ENCODE results near the gene SGSH. TPM values are rescaled to one million over a fixed set of nuclear protein-coding genes. Genes with fewer than 3 reads are reported as not detected.
"Not testable (repeated sequence)": the region's sequence is repeated elsewhere in the genome, so short reads cannot be mapped to it uniquely, and the experiment has no call there.

Gene SGSH
- total RNA-seq, 1 donor = 31.3 TPM

DNA sequence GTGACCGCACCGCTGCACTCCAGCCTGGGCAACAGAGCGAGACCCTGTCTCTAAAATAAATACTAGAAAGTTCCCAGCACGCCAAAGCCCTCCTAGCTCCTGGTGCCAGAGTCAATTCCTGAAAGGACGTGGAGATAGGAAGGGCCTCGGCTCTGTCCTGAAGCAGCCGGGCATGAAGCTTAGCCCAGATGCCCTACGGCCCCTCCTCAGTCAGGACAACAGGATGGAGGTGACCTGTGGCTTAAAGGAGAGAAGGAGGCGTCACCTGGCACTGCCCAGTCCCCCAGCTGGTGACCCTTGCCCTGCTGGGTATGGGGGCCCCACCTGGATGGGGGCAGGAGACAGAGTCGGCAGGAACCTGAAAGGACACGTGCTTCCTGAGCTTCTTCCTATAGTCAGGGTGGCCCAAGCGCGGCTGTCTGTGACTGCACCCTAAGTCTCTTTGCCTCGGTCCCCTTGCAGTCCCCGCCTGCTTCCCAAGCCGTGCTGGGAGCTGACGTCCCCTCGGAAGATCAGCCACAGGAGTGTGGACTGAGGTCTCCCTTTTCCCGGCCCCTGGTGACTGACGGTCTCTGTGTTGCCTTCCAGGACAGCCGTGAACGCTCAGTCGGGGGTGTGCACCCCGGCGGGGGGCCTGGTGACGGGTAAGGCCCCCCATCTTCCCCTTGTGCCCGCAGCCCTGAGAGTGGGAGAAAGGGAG lies 25.6 kb upstream of the SGSH start:
- Histone ChIP-seq H3K4me1 (ENCODE audit: insufficient read depth, low read length) (no peaks in the 10 kb centered on the region), H3K27me3 (ENCODE audit: insufficient read depth, low read length) (no peaks in the 10 kb centered on the region), H3K9me3 (ENCODE audit: low read depth, low read length) (no peaks in the 10 kb centered on the region), H3K4me3 (ENCODE audit: low read length) (no peak overlapping the region)

- H3K9me3 ChIP-seq (ENCODE audit: low read depth, low read length) = no peaks in the 10 kb centered on the region
- H3K4me1 ChIP-seq (ENCODE audit: insufficient read depth, low read length) = no peaks in the 10 kb centered on the region
- H3K27me3 ChIP-seq (ENCODE audit: insufficient read depth, low read length) = no peaks in the 10 kb centered on the region
- no peak overlapping the region for H3K4me3 ChIP-seq (ENCODE audit: low read length)
Measured at GRCh38 chr17:80244871-80245509, 24.9 kb upstream of the SGSH start.

GRCh38 chr17:80244448-80244847 lies 24.3 kb upstream of the SGSH start:
- H3K27me3 ChIP-seq (ENCODE audit: insufficient read depth, low read length); H3K4me1 ChIP-seq (ENCODE audit: insufficient read depth, low read length); H3K4me3 ChIP-seq (ENCODE audit: low read length); H3K9me3 ChIP-seq (ENCODE audit: low read depth, low read length): not testable (repeated sequence)

GRCh38 chr17:80243526-80244433 lies 23.6 kb upstream of the SGSH start:
- no peak overlapping the region for H3K4me3 ChIP-seq (ENCODE audit: low read length)
- H3K27me3 ChIP-seq (ENCODE audit: insufficient read depth, low read length) = no peaks in the 10 kb centered on the region
- H3K9me3 ChIP-seq (ENCODE audit: low read depth, low read length) = no peaks in the 10 kb centered on the region
- H3K4me1 ChIP-seq (ENCODE audit: insufficient read depth, low read length) = no peaks in the 10 kb centered on the region

- Histone ChIP-seq H3K4me3 (ENCODE audit: low read length) (no peak overlapping the region), H3K27me3 (ENCODE audit: insufficient read depth, low read length) (no peaks in the 10 kb centered on the region), H3K4me1 (ENCODE audit: insufficient read depth, low read length) (no peaks in the 10 kb centered on the region), H3K9me3 (ENCODE audit: low read depth, low read length) (no peaks in the 10 kb centered on the region)
Measured at GRCh38 chr17:80242505-80242904, 22.4 kb upstream of the SGSH start.

DNA sequence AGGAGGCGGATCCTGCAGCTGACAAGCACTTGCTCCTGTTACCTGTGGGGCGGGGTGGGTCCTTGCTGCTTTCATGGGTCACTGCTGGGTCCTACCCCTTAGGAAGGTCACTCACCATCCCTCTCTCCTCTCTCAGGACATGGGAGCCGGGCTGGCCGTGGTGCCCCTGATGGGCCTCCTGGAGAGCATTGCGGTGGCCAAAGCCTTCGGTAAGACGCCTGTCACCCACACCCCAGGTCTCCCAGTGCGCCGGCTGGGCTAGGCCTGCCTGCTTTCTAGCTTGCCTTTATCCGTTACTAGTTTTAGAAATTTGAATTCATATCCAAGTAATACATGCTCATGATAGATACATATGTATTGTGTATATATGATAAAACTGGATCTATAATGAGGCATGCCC lies 17.3 kb upstream of the SGSH start:
- H3K4me3 ChIP-seq (ENCODE audit: low read length) = no peak overlapping the region
- H3K9me3 ChIP-seq (ENCODE audit: low read depth, low read length) = peaks cover 4% of the 10 kb centered on the region
- no peaks in the 10 kb centered on the region for H3K27me3 ChIP-seq (ENCODE audit: insufficient read depth, low read length)
- no peaks in the 10 kb centered on the region for H3K4me1 ChIP-seq (ENCODE audit: insufficient read depth, low read length)

- Histone ChIP-seq H3K27me3 (ENCODE audit: insufficient read depth, low read length) (no peaks in the 10 kb centered on the region), H3K9me3 (ENCODE audit: low read depth, low read length) (peaks cover 8% of the 10 kb centered on the region), H3K4me3 (ENCODE audit: low read length) (no peak overlapping the region), H3K4me1 (ENCODE audit: insufficient read depth, low read length) (no peaks in the 10 kb centered on the region)
Measured at GRCh38 chr17:80236911-80237310, 16.8 kb upstream of the SGSH start.

DNA sequence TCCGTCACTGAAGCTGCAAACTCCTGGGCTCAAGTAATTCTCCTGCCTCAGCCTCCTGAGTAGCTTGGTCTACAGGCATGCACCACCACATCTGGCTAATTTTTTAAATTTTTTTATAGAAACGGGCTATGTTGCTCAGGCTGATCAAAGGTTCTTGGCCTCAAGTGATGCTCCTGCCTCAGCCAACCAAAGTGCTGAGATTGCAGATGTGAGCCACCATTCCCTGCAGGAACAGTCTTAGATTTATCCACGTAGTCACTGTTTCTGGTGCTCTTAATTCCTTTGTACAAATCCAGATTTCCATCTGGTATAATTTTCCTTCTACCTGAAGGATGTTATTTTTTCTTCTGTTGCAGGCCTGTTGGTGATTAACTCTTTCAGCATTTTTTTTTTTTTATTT lies 13.1 kb upstream of the SGSH start:
- Histone ChIP-seq H3K9me3 (ENCODE audit: low read depth, low read length) (peaks cover 8% of the 10 kb centered on the region), H3K27me3 (ENCODE audit: insufficient read depth, low read length) (no peaks in the 10 kb centered on the region), H3K4me1 (ENCODE audit: insufficient read depth, low read length) (no peaks in the 10 kb centered on the region), H3K4me3 (ENCODE audit: low read length) (no peak overlapping the region)

- Histone ChIP-seq H3K4me1 (ENCODE audit: insufficient read depth, low read length) (no peaks in the 10 kb centered on the region), H3K9me3 (ENCODE audit: low read depth, low read length) (peaks cover 8% of the 10 kb centered on the region), H3K4me3 (ENCODE audit: low read length) (no peak overlapping the region), H3K27me3 (ENCODE audit: insufficient read depth, low read length) (no peaks in the 10 kb centered on the region)
Measured at GRCh38 chr17:80232438-80232837, 12.3 kb upstream of the SGSH start.

- no peaks in the 10 kb centered on the region for H3K27me3 ChIP-seq (ENCODE audit: insufficient read depth, low read length)
- no peak overlapping the region for H3K4me3 ChIP-seq (ENCODE audit: low read length)
- H3K4me1 ChIP-seq (ENCODE audit: insufficient read depth, low read length) = no peaks in the 10 kb centered on the region
- peaks cover 8% of the 10 kb centered on the region for H3K9me3 ChIP-seq (ENCODE audit: low read depth, low read length)
Measured at GRCh38 chr17:80229011-80229410, 8.9 kb upstream of the SGSH start.

- no peaks in the 10 kb centered on the region for H3K4me1 ChIP-seq (ENCODE audit: insufficient read depth, low read length)
- no peak overlapping the region for H3K4me3 ChIP-seq (ENCODE audit: low read length)
Measured at GRCh38 chr17:80228477-80228876, 8.3 kb upstream of the SGSH start.

GRCh38 chr17:80227666-80228065 lies 7.5 kb upstream of the SGSH start:
- no peaks in the 10 kb centered on the region for H3K4me1 ChIP-seq (ENCODE audit: insufficient read depth, low read length)
- H3K4me3 ChIP-seq (ENCODE audit: low read length) = no peak overlapping the region
- no peaks in the 10 kb centered on the region for H3K27me3 ChIP-seq (ENCODE audit: insufficient read depth, low read length)
- peaks cover 7% of the 10 kb centered on the region for H3K9me3 ChIP-seq (ENCODE audit: low read depth, low read length)

More at GRCh38 chr17:80228477-80228876, 8.3 kb upstream of the SGSH start:
- H3K27me3 ChIP-seq (ENCODE audit: insufficient read depth, low read length) = no peaks in the 10 kb centered on the region
- H3K9me3 ChIP-seq (ENCODE audit: low read depth, low read length) = peaks cover 8% of the 10 kb centered on the region

DNA sequence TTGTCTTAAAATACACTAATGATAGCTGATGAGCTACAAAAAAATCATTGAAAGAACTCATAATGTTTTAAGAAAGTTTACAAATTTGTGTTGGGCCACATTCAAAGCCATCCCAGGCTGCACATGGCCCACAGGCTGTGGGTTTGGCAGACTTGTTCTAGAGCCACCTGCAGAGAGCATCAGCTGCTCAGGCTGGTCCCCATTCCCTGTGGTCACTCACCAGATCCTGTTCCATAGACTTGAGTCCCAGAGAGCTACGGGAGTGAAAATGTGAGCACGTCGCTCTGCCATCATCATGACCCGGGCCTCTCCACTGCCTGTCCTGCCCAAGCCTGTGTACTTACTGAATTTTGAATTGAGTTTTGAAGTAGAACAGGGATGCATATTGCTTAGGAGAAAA lies 7.0 kb upstream of the SGSH start:
- Histone ChIP-seq H3K4me1 (ENCODE audit: insufficient read depth, low read length) (no peaks in the 10 kb centered on the region), H3K27me3 (ENCODE audit: insufficient read depth, low read length) (no peaks in the 10 kb centered on the region), H3K4me3 (ENCODE audit: low read length) (no peak overlapping the region), H3K9me3 (ENCODE audit: low read depth, low read length) (peaks cover 2% of the 10 kb centered on the region)

- Histone ChIP-seq H3K4me1 (ENCODE audit: insufficient read depth, low read length) (no peaks in the 10 kb centered on the region), H3K9me3 (ENCODE audit: low read depth, low read length) (no peaks in the 10 kb centered on the region), H3K4me3 (ENCODE audit: low read length) (no peak overlapping the region), H3K27me3 (ENCODE audit: insufficient read depth, low read length) (no peaks in the 10 kb centered on the region)
Measured at GRCh38 chr17:80225230-80225629, 5.1 kb upstream of the SGSH start.

DNA sequence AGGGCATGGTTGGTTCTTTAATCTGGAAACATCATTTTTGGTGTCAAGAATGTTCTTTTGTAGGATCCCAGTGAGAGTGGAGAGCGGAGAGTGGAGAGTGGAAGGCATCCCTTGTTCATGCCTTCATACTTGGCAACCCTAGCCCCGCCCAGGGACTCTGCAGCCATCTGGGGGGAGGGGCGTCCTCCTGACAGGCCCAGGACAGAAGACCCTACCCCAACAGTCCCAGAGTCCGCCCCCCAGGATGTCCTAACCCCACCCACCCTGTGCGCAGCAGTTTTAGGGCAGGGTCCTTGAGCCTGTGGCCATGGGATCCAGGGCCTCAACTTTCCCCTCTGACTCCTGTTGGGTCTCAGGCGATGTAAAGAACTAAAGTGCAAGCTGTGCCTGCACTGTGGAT lies 4.5 kb upstream of the SGSH start:
- Histone ChIP-seq H3K4me3 (ENCODE audit: low read length) (no peak overlapping the region), H3K27me3 (ENCODE audit: insufficient read depth, low read length) (no peaks in the 10 kb centered on the region), H3K4me1 (ENCODE audit: insufficient read depth, low read length) (no peaks in the 10 kb centered on the region), H3K9me3 (ENCODE audit: low read depth, low read length) (no peaks in the 10 kb centered on the region)

Measured in mononuclear cell (primary cell).